Measurements from ENCODE around the gene SMPD4.

DNA sequence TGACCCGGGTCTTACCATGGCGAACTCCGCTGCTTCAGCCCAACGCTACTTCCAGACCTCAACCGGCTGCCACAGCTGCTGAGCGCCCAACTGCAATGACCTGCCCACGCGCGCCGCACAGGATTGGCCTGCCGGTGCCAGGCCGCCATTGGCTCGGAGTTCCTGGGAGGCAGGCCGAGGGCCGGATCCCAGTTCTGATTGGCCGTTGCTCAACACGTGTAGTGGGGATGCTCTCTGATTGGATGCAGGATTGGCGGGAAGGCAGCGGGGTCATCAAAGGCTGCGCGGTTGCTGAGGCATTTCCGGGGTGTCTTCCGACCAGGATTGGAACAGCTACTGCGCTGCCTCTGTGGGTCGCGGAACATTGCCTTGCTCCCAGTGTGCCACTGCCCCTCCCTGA, 16.9 kb upstream of the SMPD4 start, which contains the start of gene TUBA3E:
- TF ChIP-seq POLR2AphosphoS5 (IDR thresholded peaks at IDR 0.05; ENCODE audit: low read depth, low read length) (no peak), TAF1 (IDR thresholded peaks at IDR 0.05; ENCODE audit: borderline replicate concordance, insufficient read depth, low read length) (no peak)
